ENCODE measurements around the gene TIMP2.

DNA sequence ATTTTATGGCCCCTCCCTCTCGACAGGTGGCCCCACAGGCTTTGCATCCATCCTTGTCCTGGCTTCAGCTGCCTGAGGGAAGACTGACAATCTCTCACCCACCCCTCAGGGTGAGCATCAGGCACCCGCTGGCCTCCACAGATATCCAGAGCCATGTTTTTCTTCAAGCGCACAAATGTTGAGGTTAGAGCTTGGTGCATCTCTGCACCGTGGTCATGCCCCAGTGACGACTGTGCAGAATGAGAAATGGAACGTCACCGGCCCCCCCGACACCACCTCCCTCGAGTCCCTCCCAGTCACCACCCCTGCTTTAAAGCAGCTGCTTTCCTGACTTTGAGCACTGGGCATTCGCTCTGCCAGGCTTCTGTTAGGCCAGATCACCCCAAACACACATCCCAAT, 19.8 kb upstream of the TIMP2 start:
- no peak for TF ChIP-seq EP300 (IDR thresholded peaks at IDR 0.05)
- TF ChIP-seq CHD2 (IDR thresholded peaks at IDR 0.05; ENCODE audit: low read length, partially characterized antibody): no peak
- TF ChIP-seq, protein P1, sequence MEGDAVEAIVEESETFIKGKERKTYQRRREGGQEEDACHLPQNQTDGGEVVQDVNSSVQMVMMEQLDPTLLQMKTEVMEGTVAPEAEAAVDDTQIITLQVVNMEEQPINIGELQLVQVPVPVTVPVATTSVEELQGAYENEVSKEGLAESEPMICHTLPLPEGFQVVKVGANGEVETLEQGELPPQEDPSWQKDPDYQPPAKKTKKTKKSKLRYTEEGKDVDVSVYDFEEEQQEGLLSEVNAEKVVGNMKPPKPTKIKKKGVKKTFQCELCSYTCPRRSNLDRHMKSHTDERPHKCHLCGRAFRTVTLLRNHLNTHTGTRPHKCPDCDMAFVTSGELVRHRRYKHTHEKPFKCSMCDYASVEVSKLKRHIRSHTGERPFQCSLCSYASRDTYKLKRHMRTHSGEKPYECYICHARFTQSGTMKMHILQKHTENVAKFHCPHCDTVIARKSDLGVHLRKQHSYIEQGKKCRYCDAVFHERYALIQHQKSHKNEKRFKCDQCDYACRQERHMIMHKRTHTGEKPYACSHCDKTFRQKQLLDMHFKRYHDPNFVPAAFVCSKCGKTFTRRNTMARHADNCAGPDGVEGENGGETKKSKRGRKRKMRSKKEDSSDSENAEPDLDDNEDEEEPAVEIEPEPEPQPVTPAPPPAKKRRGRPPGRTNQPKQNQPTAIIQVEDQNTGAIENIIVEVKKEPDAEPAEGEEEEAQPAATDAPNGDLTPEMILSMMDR (IDR thresholded peaks at IDR 0.05): no peak
- TF ChIP-seq PHF8 (IDR thresholded peaks at IDR 0.05; ENCODE audit: borderline replicate concordance, low read depth): no peak
- TF ChIP-seq, protein P2, sequence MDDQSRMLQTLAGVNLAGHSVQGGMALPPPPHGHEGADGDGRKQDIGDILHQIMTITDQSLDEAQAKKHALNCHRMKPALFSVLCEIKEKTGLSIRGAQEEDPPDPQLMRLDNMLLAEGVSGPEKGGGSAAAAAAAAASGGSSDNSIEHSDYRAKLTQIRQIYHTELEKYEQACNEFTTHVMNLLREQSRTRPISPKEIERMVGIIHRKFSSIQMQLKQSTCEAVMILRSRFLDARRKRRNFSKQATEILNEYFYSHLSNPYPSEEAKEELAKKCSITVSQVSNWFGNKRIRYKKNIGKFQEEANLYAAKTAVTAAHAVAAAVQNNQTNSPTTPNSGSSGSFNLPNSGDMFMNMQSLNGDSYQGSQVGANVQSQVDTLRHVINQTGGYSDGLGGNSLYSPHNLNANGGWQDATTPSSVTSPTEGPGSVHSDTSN (IDR thresholded peaks at IDR 0.05): no peak
